Sigmoid colon (tissue), 7 donors: ENCODE measurements around the gene C1orf105. TPM values are rescaled to one million over a fixed set of nuclear protein-coding genes. Genes with fewer than 3 reads are reported as not detected.

Experiments used
- DNase-seq: peaks from one replicate; pipeline ENCODE4 v3.0.0-alpha.2; 2019
- H3K27ac ChIP-seq, 4 donors: fragments of 200-600 bp; sonication (generic); one replicate each; pipeline ENCODE4 v1.5.1; 2016 to 2019; ENCODE audit warnings: mild to moderate bottlenecking in 1 of 4
- H3K27me3 ChIP-seq, 3 donors: fragments of 200-600 bp; sonication (generic); one replicate each; pipeline ENCODE4 v1.5.1; 2019; ENCODE audit warnings: mild to moderate bottlenecking in 1 of 3
- H3K36me3 ChIP-seq, 4 donors: fragments of 200-600 bp; sonication (generic); one replicate each; pipeline ENCODE4 v1.5.1; 2016 to 2019
- H3K4me1 ChIP-seq, 4 donors: fragments of 200-600 bp; sonication (generic); one replicate each; pipeline ENCODE4 v1.5.1; 2017 to 2019
- H3K4me3 ChIP-seq, 4 donors: fragments of 200-600 bp; sonication (generic); one replicate each; pipeline ENCODE4 v1.5.1; 2017 to 2019; ENCODE audit warnings: mild to moderate bottlenecking in 2 of 4, moderate library complexity in 1 of 4
- H3K9me3 ChIP-seq, 4 donors: fragments of 200-600 bp in 3 of 4; sonication (generic) in 3 of 4; one replicate each; pipeline versions ENCODE4 v1.5.1 to v1.6.1; 2013 to 2019
- EP300 ChIP-seq, 4 donors: sonication (generic); formaldehyde crosslinking; IDR thresholded peaks; one replicate each; pipeline ENCODE4 v1.6.1; 2017; ENCODE audit warnings: antibody characterized with exemption in 4 of 4
- POLR2A ChIP-seq, 2 donors: fragments of 450-650 bp; IDR thresholded peaks; one replicate each; pipeline ENCODE4 v1.6.1; 2016; ENCODE audit warnings: antibody characterized with exemption in 2 of 2, mild to moderate bottlenecking in 2 of 2, moderate library complexity in 2 of 2
- POLR2AphosphoS5 ChIP-seq, 4 donors: sonication (generic); formaldehyde crosslinking; IDR thresholded peaks; one replicate each; pipeline ENCODE4 v1.6.1; 2017; ENCODE audit warnings: antibody characterized with exemption in 4 of 4
- WGBS, 2 donors: extraction: QIAGEN DNeasy Blood & Tissue Kit; methylation state at CpG; one replicate each; pipeline ENCODE4 v1.1.7; 2013; 5-methylcytosine and 5-hydroxymethylcytosine counted together
- intact Hi-C: fragments of 100-400 bp; cut with DNase I; formaldehyde crosslinking; loops from one replicate; pipeline ENCODE4 v1.15.1; 2023
- polyA plus RNA-seq, 3 donors: library from polyadenylated mRNA; stranded (reverse); fragments of 200-250 nt; gene quantifications; one replicate each; pipeline ENCODE4 v1.2.3, GENCODE V29; 2013
- total RNA-seq, 4 donors: library from RNA; depleted of rRNA; stranded (reverse); fragments of >200 nt; gene quantifications; one replicate each; pipeline ENCODE4 v1.1.0, GENCODE V29; 2016
- TF ChIP-seq, protein P1 (sequence below), 4 experiments: fragments of 450-650 bp in 3 of 4; fragments of 200-600 bp in 1 of 4; IDR thresholded peaks; one replicate each; pipeline ENCODE4 v1.5.1; 2016 to 2019; ENCODE audit warnings: antibody characterized with exemption in 4 of 4, mild to moderate bottlenecking in 3 of 4, moderate library complexity in 2 of 4
- donor health status: healthy with polysubstance abuse.
- donor health status: Bipolar disorder and iron deficiency.
- donor health status: healthy.

C1orf105 gene
- total and polyA plus RNA-seq, 7 donors: not detected

DNA sequence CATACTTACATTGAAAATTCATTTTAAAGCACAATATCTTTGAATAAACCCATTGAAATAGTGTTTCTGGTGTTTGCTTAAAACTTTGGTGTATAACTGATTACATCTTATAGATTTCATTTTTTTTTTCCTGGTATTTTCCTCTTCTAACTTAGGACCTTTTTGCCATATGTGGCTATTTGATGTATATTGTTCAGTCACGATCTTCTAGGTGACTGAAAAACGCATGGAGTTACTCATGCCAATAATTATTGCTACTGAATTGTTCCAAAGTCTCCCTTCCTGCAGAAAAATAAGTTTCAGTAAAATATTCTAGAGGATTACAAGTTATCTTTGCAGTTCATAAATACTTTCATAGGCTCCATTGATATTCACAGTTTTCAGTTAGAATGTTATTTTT, 22.9 kb upstream of the C1orf105 start:
- Histone ChIP-seq H3K4me1 (peaks cover 0 to 76% (median 66%) of the 10 kb centered on the region in 4 donors), H3K27me3 (no peaks in the 10 kb centered on the region), H3K36me3 (no peaks in the 10 kb centered on the region), H3K9me3 (no peaks in the 10 kb centered on the region), H3K4me3 (no peak overlapping the region), H3K27ac (peak overlapping the region; percentile 68 to 82 (median 78))
- WGBS, 2 donors: 83 to 86% methylated on average over 2 of the region's 2 CpGs
- TF ChIP-seq POLR2A (IDR thresholded peaks at IDR 0.05) (no peak), EP300 (IDR thresholded peaks at IDR 0.05) (no peak), POLR2AphosphoS5 (IDR thresholded peaks at IDR 0.05) (no peak)
- TF ChIP-seq, protein P1, sequence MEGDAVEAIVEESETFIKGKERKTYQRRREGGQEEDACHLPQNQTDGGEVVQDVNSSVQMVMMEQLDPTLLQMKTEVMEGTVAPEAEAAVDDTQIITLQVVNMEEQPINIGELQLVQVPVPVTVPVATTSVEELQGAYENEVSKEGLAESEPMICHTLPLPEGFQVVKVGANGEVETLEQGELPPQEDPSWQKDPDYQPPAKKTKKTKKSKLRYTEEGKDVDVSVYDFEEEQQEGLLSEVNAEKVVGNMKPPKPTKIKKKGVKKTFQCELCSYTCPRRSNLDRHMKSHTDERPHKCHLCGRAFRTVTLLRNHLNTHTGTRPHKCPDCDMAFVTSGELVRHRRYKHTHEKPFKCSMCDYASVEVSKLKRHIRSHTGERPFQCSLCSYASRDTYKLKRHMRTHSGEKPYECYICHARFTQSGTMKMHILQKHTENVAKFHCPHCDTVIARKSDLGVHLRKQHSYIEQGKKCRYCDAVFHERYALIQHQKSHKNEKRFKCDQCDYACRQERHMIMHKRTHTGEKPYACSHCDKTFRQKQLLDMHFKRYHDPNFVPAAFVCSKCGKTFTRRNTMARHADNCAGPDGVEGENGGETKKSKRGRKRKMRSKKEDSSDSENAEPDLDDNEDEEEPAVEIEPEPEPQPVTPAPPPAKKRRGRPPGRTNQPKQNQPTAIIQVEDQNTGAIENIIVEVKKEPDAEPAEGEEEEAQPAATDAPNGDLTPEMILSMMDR (IDR thresholded peaks at IDR 0.05): no peak
- no peak for DNase-seq
- intact Hi-C loops: loop anchor here (1.0 to 2.0 kb wide), 5 partner anchors 39 to 355 kb away; partner anchors contain the start of gene SUCO

DNA sequence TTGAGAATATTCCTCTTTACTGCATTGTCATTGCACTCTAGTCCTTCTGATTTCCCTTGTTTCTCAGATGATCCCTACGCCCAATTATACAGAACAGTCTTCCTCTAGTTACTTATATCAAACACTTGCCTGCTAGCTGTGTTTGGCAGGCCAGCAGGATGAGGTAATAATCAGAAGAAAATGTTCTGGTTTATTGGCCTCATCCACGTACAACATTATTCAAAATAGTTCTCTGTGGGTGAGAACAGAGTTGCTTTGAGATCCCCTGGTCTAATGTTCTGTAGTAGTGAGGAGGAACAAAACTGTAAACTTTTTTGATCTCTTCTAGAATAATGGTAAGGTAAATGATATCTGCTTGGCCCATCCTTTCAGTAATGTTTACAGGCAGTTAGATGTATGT, 22.3 kb upstream of the C1orf105 start:
- H3K4me3 ChIP-seq: no peak overlapping the region
- DNase-seq: peak; percentile 76

GRCh38 chr1:172398970-172399755, 21.3 kb upstream of the C1orf105 start:
- Histone ChIP-seq H3K4me1 (peaks cover 0 to 60% (median 55%) of the 10 kb centered on the region in 4 donors), H3K9me3 (no peaks in the 10 kb centered on the region), H3K4me3 (peak overlapping the region in 1 of 4 donors; percentile 23), H3K27ac (peak overlapping the region; percentile 68 to 82 (median 78)), H3K27me3 (no peaks in the 10 kb centered on the region), H3K36me3 (no peaks in the 10 kb centered on the region)
- WGBS, 2 donors: 35 to 40% methylated on average over 9 of the region's 9 CpGs
- DNase-seq: peak; percentile 90
- TF ChIP-seq EP300 (IDR thresholded peaks at IDR 0.05): no peak
- TF ChIP-seq, protein P1 (IDR thresholded peaks at IDR 0.05): peak; percentile 64 to 72 (median 68)
- peak; percentile 43 to 74 (median 61) for TF ChIP-seq POLR2AphosphoS5 (IDR thresholded peaks at IDR 0.05)
- intact Hi-C loops: loop anchor here (1.0 to 2.0 kb wide), 5 partner anchors 40 to 356 kb away; partner anchors contain the start of gene SUCO

More for the DNA sequence above, 22.3 kb upstream of the C1orf105 start:
- Histone ChIP-seq H3K36me3 (no peaks in the 10 kb centered on the region), H3K4me1 (peaks cover 0 to 70% (median 62%) of the 10 kb centered on the region in 4 donors), H3K27ac (peak overlapping the region; percentile 68 to 82 (median 78)), H3K9me3 (no peaks in the 10 kb centered on the region), H3K27me3 (no peaks in the 10 kb centered on the region)
- intact Hi-C loops: loop anchor here (1.0 to 2.0 kb wide), 5 partner anchors 39 to 355 kb away; partner anchors contain the start of gene SUCO
- peak in 2 of 4 donors; percentile 12 to 41 for TF ChIP-seq POLR2AphosphoS5 (IDR thresholded peaks at IDR 0.05)
- no peak for TF ChIP-seq POLR2A (IDR thresholded peaks at IDR 0.05)
- WGBS, 2 donors: 25 to 49% methylated on average over 2 of the region's 2 CpGs

- no peak for DNase-seq
- Histone ChIP-seq H3K9me3 (no peaks in the 10 kb centered on the region), H3K36me3 (no peaks in the 10 kb centered on the region), H3K27ac (peak overlapping the region; percentile 68 to 82 (median 78)), H3K4me1 (peaks cover 0 to 52% (median 46%) of the 10 kb centered on the region in 4 donors), H3K27me3 (no peaks in the 10 kb centered on the region), H3K4me3 (no peak overlapping the region)
- intact Hi-C loops: loop anchor here (1.0 to 5.0 kb wide), 7 partner anchors 41 to 357 kb away; partner anchors contain the start of gene SUCO
- 41 to 65% methylated on average over 6 of the region's 6 CpGs for WGBS, 2 donors
- TF ChIP-seq POLR2AphosphoS5 (IDR thresholded peaks at IDR 0.05) (no peak), EP300 (IDR thresholded peaks at IDR 0.05) (no peak), POLR2A (IDR thresholded peaks at IDR 0.05) (no peak)
- TF ChIP-seq, protein P1 (IDR thresholded peaks at IDR 0.05): no peak
Measured at GRCh38 chr1:172399756-172400721, 20.4 kb upstream of the C1orf105 start.
